Measurements from ENCODE around the gene CDC42EP4.

CDC42EP4 gene

DNA sequence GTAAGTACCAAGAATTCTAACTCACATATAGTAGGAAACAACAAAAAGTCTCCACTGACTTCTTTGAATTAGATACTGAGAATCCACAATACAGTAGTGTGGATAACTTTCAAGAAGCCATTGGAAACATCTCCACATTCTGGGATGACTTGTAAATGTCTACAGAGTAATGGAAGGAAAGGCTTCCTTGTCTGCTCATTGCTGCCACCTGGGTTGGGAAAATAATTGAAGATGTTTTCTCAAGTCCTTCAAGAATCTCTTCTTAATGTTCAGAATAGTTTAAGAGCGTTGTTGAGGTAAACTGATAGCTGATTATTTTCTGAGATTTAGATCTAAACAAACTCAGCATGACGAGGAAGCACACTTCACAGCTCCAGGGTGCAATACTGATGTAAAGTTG is 64.1 kb downstream of the CDC42EP4 start:
- DNase-seq, result no peak

DNA sequence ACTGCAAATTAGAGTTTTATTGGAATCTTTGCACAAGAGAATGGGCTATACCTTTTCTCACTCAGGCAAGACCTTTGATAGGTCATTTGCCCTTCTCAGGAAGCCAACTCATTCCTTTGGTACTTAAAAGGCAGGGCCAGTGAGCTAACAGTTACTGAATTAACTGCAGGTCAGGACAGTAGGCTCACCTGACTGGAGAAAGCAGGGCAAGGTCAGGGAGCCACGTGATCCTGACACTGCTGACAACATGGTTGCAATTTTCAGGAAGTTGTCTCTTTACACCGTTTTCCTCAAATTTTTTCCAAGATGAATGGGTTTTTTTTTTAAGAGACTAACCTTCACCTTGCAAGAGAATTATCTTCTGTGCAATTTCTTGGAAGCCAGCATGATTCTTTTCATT is 71.2 kb downstream of the CDC42EP4 start:
- DNase-seq, result no peak

DNA sequence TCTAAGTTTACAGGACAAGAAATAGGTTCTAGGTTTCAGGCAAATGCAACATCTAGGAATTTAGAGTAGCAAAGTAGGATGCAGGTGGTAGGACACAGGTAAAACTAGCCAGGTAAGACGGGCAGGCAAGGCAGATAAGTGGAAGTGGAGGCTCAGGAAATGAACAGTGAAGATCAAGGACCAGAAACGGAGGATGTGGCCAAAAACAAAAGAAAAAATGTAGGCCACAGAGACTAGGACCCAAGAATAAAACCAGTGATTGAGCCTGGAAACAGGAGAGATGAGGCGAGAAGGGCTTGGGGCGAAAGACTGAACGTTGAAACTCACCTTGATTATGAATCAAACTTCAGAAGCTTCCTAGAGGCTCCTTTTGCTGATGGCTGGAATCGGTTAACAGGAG is 74.1 kb downstream of the CDC42EP4 start:
- no peak for DNase-seq

DNA sequence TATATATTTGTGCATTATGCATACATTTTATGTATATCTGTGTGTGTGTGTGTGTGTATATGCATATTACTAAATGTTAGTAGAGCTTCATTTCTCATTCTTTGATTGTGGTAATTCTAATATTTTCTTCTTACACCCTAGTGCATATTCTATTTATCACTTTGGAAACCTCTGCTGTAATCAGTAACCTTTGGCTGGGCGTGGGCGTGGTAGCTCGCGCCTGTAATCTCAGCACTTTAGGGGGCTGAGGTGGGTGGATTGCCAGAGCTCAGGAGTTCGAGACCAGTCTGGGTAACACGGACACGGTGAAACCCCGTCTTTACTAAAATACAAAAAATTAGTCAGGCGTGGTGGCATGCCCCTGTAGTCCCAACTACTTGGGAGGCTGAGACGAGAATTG is 77.1 kb downstream of the CDC42EP4 start:
- DNase-seq, result no peak
